Activated gamma-delta T cell (primary cell): ENCODE measurements around the gene LRRK1.

Experiments
- DNase-seq: peaks from one replicate; lab custom pipeline; 2025; lab: John Stamatoyannopoulos, UW
- total RNA-seq, 2 donors: gene quantifications; one replicate each; lab custom pipeline; 2026; lab: John Stamatoyannopoulos, UW

LRRK1 gene
- 8.0 to 38.5 reads per million in 2 donors for total RNA-seq

GRCh38 chr15:100918690-100919480, at the start of gene LRRK1:
TSS of gene LRRK1 (plus strand) at chr15:100919357. CDS start at chr15:100924633, 5,276 bp downstream.
- DNase-seq = no peak

- DNase-seq = no peak
These were observed 46.0 kb upstream of the LRRK1 start for GRCh38 chr15:100873029-100873677.

GRCh38 chr15:100875495-100875894, 43.7 kb upstream of the LRRK1 start:
- DNase-seq = no peak

- no peak for DNase-seq
These were observed 43.2 kb upstream of the LRRK1 start for GRCh38 chr15:100875976-100876375.

GRCh38 chr15:100877551-100877950, 41.6 kb upstream of the LRRK1 start:
- no peak for DNase-seq

- no peak for DNase-seq
These were observed 41.0 kb upstream of the LRRK1 start for GRCh38 chr15:100878130-100878529.

- no peak for DNase-seq
These were observed 40.5 kb upstream of the LRRK1 start for GRCh38 chr15:100878648-100879047.

GRCh38 chr15:100879061-100879463, 40.1 kb upstream of the LRRK1 start:
- no peak for DNase-seq

- no peak for DNase-seq
These were observed 39.6 kb upstream of the LRRK1 start, which contains the start of gene ALDH1A3 for GRCh38 chr15:100879464-100880138. TSS of gene ALDH1A3 (plus strand) at chr15:100879831. CDS start at chr15:100879908, 77 bp downstream.

- no peak for DNase-seq
These were observed 38.8 kb upstream of the LRRK1 start for GRCh38 chr15:100880139-100880896.

GRCh38 chr15:100880897-100881242, 38.3 kb upstream of the LRRK1 start:
- DNase-seq = no peak

- no peak for DNase-seq
These were observed 37.4 kb upstream of the LRRK1 start for GRCh38 chr15:100881573-100882336.

GRCh38 chr15:100885116-100885515, 34.0 kb upstream of the LRRK1 start:
- no peak for DNase-seq

GRCh38 chr15:100885811-100886210, 33.3 kb upstream of the LRRK1 start:
- no peak for DNase-seq

- DNase-seq = no peak
These were observed 31.8 kb upstream of the LRRK1 start for GRCh38 chr15:100887211-100887913.

GRCh38 chr15:100889385-100890050, 29.6 kb upstream of the LRRK1 start:
- DNase-seq = no peak

- no peak for DNase-seq
These were observed 29.0 kb upstream of the LRRK1 start for GRCh38 chr15:100890051-100890720.

GRCh38 chr15:100890850-100891249, 28.3 kb upstream of the LRRK1 start:
- DNase-seq = no peak

GRCh38 chr15:100891307-100892012, 27.7 kb upstream of the LRRK1 start:
- DNase-seq = no peak
